ENCODE data around the gene APPL2.
"Not testable (repeated sequence)": the region's sequence is repeated elsewhere in the genome, so short reads cannot be mapped to it uniquely, and the experiment has no call there.

The APPL2 gene

DNA sequence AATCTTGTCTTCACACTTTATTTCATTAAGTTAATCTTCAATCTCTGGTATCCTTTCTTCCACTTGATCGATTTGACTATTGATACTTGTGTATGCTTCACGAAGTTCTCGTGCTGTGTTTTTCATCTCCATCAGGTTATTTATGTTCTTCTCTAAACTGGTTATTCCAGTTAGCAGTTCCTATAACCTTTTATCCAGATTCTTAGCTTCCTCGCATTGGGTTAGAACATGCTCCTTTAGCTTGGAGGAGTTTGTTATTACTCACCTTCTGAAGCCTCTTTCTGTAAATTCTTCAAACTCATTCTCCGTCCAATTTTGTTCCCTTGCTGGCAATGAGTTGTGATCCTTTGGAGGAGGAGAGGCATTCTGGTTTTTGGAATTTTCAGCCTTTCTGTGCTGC lies 52.0 kb downstream of the APPL2 start:
- H3K27ac ChIP-seq (ENCODE audit: low read length); H3K27me3 ChIP-seq (ENCODE audit: control insufficient read depth, insufficient read depth, low read length); H3K4me1 ChIP-seq (ENCODE audit: control insufficient read depth, low read depth, low read length); H3K4me3 ChIP-seq (ENCODE audit: low read length); H3K9ac ChIP-seq (ENCODE audit: low read length); H3K9me3 ChIP-seq (ENCODE audit: control insufficient read depth, low read depth, low read length): not testable (repeated sequence)
- peaks cover 20% of the 10 kb centered on the region for H3K36me3 ChIP-seq (ENCODE audit: control insufficient read depth, low read depth, low read length)

- not testable (repeated sequence) for H3K27ac ChIP-seq (ENCODE audit: low read length); H3K4me1 ChIP-seq (ENCODE audit: control insufficient read depth, low read depth, low read length); H3K27me3 ChIP-seq (ENCODE audit: control insufficient read depth, insufficient read depth, low read length); H3K4me3 ChIP-seq (ENCODE audit: low read length); H3K9ac ChIP-seq (ENCODE audit: low read length); H3K9me3 ChIP-seq (ENCODE audit: control insufficient read depth, low read depth, low read length)
- peaks cover 17% of the 10 kb centered on the region for H3K36me3 ChIP-seq (ENCODE audit: control insufficient read depth, low read depth, low read length)
These were observed 52.6 kb downstream of the APPL2 start for GRCh38 chr12:105183406-105183805.

DNA sequence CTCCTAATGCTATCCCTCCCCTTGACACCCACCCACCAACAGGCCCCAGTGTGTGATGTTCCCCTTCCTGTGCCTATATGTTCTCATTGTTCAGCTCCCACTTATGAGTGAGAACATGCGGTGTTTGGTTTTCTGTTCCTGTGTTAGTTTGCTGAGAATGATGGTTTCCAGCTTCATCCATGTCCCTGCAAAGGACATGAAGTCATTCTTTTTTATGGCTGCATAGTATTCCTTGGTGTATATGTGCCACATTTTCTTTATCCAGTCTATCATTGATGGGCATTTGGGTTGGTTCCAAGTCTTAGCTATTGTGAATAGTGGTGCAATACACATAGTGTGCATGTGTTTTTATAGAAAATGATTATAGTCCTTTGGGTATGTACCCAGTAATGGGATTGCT lies 56.9 kb downstream of the APPL2 start:
- H3K4me3 ChIP-seq (ENCODE audit: low read length); H3K9me3 ChIP-seq (ENCODE audit: control insufficient read depth, low read depth, low read length); H3K27me3 ChIP-seq (ENCODE audit: control insufficient read depth, insufficient read depth, low read length); H3K36me3 ChIP-seq (ENCODE audit: control insufficient read depth, low read depth, low read length); H3K9ac ChIP-seq (ENCODE audit: low read length); H3K4me1 ChIP-seq (ENCODE audit: control insufficient read depth, low read depth, low read length); H3K27ac ChIP-seq (ENCODE audit: low read length): not testable (repeated sequence)

DNA sequence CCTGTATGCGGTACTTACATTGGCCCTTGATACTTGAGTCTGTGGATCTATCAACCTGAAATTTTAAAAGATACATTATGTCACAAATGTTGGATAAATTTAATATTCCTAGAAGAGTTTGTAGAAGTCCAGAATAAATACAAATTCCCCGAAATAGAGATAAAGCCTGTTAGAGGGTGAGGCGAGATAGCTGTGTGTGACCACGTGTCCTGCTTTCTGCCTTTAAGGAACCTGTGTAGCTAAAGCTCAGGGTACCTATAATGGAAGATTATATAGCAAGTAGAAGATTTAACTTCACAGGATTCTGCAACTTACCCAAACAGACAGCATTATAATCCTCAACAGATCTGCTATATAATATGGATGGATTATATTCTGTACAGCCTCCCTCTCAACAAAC lies 58.8 kb downstream of the APPL2 start:
- no peaks in the 10 kb centered on the region for H3K4me1 ChIP-seq (ENCODE audit: control insufficient read depth, low read depth, low read length)
- H3K36me3 ChIP-seq (ENCODE audit: control insufficient read depth, low read depth, low read length), result peaks cover 15% of the 10 kb centered on the region
- H3K27ac ChIP-seq (ENCODE audit: low read length), result no peak overlapping the region
- H3K9ac ChIP-seq (ENCODE audit: low read length), result no peak overlapping the region
- H3K4me3 ChIP-seq (ENCODE audit: low read length), result no peak overlapping the region
- H3K9me3 ChIP-seq (ENCODE audit: control insufficient read depth, low read depth, low read length), result no peaks in the 10 kb centered on the region
- no peaks in the 10 kb centered on the region for H3K27me3 ChIP-seq (ENCODE audit: control insufficient read depth, insufficient read depth, low read length)

DNA sequence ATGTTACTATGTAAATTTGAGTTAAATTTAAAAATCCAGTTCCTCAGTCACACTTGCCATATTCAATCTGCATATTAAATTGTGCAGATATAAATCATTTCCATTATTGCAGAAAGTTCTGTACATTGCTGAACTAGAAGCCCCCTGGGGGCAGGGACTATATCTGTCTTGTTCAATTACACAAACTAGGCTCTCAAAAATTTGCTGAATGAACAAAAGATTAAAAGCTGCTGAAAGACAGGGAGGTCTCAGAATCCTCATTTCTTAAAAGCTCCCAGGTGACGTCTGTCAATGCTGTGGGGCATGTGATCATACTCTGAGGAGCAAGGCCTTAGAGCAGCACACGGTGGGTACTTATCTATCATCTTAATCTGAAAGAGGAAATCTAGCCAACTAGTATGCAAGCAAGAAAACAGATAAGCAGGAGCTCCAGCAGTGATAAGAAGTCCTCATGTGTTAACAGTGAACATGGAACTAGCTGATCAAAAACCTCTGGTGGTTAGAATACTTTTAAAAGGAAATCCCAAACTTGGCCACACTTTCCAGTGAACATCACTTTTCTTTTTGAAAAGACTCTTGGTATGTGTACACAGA lies 60.5 kb downstream of the APPL2 start:
- no peaks in the 10 kb centered on the region for H3K4me1 ChIP-seq (ENCODE audit: control insufficient read depth, low read depth, low read length)
- no peaks in the 10 kb centered on the region for H3K27me3 ChIP-seq (ENCODE audit: control insufficient read depth, insufficient read depth, low read length)
- no peak overlapping the region for H3K27ac ChIP-seq (ENCODE audit: low read length)
- H3K9me3 ChIP-seq (ENCODE audit: control insufficient read depth, low read depth, low read length), result no peaks in the 10 kb centered on the region
- H3K4me3 ChIP-seq (ENCODE audit: low read length), result no peak overlapping the region
- H3K9ac ChIP-seq (ENCODE audit: low read length), result no peak overlapping the region
- H3K36me3 ChIP-seq (ENCODE audit: control insufficient read depth, low read depth, low read length), result peaks cover 18% of the 10 kb centered on the region

- H3K36me3 ChIP-seq (ENCODE audit: control insufficient read depth, low read depth, low read length), result peaks cover 34% of the 10 kb centered on the region
These were observed 64.1 kb downstream of the APPL2 start for GRCh38 chr12:105171691-105172436.

DNA sequence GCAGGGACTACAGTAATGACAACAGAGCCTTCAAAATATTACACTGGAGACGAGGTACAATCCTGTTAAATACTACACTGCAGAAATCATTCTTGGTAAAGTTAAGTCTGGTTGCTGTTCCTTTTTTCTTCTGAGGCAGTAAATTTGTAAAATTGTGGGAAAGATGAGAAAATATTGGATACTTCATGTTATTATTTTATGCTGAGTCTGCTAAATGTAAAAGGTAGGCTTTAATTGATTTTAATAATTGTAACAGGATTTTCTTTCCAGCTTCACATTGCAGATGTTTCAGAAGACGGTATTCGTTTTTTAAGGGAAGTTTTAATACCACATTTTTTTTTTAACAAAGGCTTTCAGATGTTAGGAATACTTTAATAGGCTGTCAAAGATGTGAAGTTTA lies 65.8 kb downstream of the APPL2 start:
- H3K36me3 ChIP-seq (ENCODE audit: control insufficient read depth, low read depth, low read length), result peaks cover 42% of the 10 kb centered on the region
- no peak overlapping the region for H3K4me3 ChIP-seq (ENCODE audit: low read length)
- H3K4me1 ChIP-seq (ENCODE audit: control insufficient read depth, low read depth, low read length), result no peaks in the 10 kb centered on the region
- H3K27me3 ChIP-seq (ENCODE audit: control insufficient read depth, insufficient read depth, low read length), result no peaks in the 10 kb centered on the region
- no peaks in the 10 kb centered on the region for H3K9me3 ChIP-seq (ENCODE audit: control insufficient read depth, low read depth, low read length)
- H3K27ac ChIP-seq (ENCODE audit: low read length), result no peak overlapping the region
- no peak overlapping the region for H3K9ac ChIP-seq (ENCODE audit: low read length)

More at GRCh38 chr12:105171691-105172436, 64.1 kb downstream of the APPL2 start:
- Histone ChIP-seq H3K27me3 (ENCODE audit: control insufficient read depth, insufficient read depth, low read length) (no peaks in the 10 kb centered on the region), H3K9ac (ENCODE audit: low read length) (no peak overlapping the region), H3K4me3 (ENCODE audit: low read length) (no peak overlapping the region), H3K27ac (ENCODE audit: low read length) (no peak overlapping the region), H3K4me1 (ENCODE audit: control insufficient read depth, low read depth, low read length) (no peaks in the 10 kb centered on the region), H3K9me3 (ENCODE audit: control insufficient read depth, low read depth, low read length) (no peaks in the 10 kb centered on the region)

GRCh38 chr12:105168006-105168405 lies 68.0 kb downstream of the APPL2 start:
- Histone ChIP-seq H3K27me3 (ENCODE audit: control insufficient read depth, insufficient read depth, low read length) (no peaks in the 10 kb centered on the region), H3K9me3 (ENCODE audit: control insufficient read depth, low read depth, low read length) (no peaks in the 10 kb centered on the region), H3K9ac (ENCODE audit: low read length) (no peak overlapping the region), H3K27ac (ENCODE audit: low read length) (no peak overlapping the region), H3K4me1 (ENCODE audit: control insufficient read depth, low read depth, low read length) (no peaks in the 10 kb centered on the region), H3K36me3 (ENCODE audit: control insufficient read depth, low read depth, low read length) (peaks cover 55% of the 10 kb centered on the region), H3K4me3 (ENCODE audit: low read length) (no peak overlapping the region)

DNA sequence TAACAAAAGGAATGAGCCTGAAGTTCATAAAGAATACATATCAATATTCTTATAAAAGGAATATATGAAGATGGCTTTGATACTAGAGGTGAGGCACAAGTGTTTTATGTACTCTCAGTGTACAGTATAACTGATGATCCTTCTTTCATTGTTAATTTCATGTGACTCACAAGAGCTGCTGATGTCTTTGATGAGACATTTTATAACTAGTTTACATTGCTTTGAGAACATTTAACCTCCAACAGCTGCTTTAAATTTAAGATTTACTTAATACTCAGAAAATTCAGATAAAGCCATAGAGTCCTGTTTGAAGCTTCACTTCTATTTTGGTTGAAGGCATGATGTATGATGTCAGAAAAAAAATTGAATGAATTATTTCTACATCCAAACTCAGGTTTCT lies 68.6 kb downstream of the APPL2 start:
- no peak overlapping the region for H3K9ac ChIP-seq (ENCODE audit: low read length)
- no peak overlapping the region for H3K27ac ChIP-seq (ENCODE audit: low read length)
- H3K36me3 ChIP-seq (ENCODE audit: control insufficient read depth, low read depth, low read length), result peaks cover 55% of the 10 kb centered on the region
- no peaks in the 10 kb centered on the region for H3K27me3 ChIP-seq (ENCODE audit: control insufficient read depth, insufficient read depth, low read length)
- H3K4me3 ChIP-seq (ENCODE audit: low read length), result no peak overlapping the region
- no peaks in the 10 kb centered on the region for H3K9me3 ChIP-seq (ENCODE audit: control insufficient read depth, low read depth, low read length)
- H3K4me1 ChIP-seq (ENCODE audit: control insufficient read depth, low read depth, low read length), result no peaks in the 10 kb centered on the region

- Histone ChIP-seq H3K27ac (ENCODE audit: low read length) (no peak overlapping the region), H3K4me3 (ENCODE audit: low read length) (no peak overlapping the region), H3K27me3 (ENCODE audit: control insufficient read depth, insufficient read depth, low read length) (no peaks in the 10 kb centered on the region), H3K9me3 (ENCODE audit: control insufficient read depth, low read depth, low read length) (no peaks in the 10 kb centered on the region), H3K4me1 (ENCODE audit: control insufficient read depth, low read depth, low read length) (no peaks in the 10 kb centered on the region), H3K9ac (ENCODE audit: low read length) (no peak overlapping the region), H3K36me3 (ENCODE audit: control insufficient read depth, low read depth, low read length) (peaks cover 57% of the 10 kb centered on the region)
These were observed 69.2 kb downstream of the APPL2 start for GRCh38 chr12:105166736-105167135.

GRCh38 chr12:105164068-105164467 lies 71.9 kb downstream of the APPL2 start:
- H3K4me1 ChIP-seq (ENCODE audit: control insufficient read depth, low read depth, low read length), result no peaks in the 10 kb centered on the region
- H3K36me3 ChIP-seq (ENCODE audit: control insufficient read depth, low read depth, low read length), result peaks cover 73% of the 10 kb centered on the region
- no peak overlapping the region for H3K9ac ChIP-seq (ENCODE audit: low read length)
- H3K4me3 ChIP-seq (ENCODE audit: low read length), result no peak overlapping the region
- H3K27me3 ChIP-seq (ENCODE audit: control insufficient read depth, insufficient read depth, low read length), result no peaks in the 10 kb centered on the region
- no peaks in the 10 kb centered on the region for H3K9me3 ChIP-seq (ENCODE audit: control insufficient read depth, low read depth, low read length)
- no peak overlapping the region for H3K27ac ChIP-seq (ENCODE audit: low read length)

DNA sequence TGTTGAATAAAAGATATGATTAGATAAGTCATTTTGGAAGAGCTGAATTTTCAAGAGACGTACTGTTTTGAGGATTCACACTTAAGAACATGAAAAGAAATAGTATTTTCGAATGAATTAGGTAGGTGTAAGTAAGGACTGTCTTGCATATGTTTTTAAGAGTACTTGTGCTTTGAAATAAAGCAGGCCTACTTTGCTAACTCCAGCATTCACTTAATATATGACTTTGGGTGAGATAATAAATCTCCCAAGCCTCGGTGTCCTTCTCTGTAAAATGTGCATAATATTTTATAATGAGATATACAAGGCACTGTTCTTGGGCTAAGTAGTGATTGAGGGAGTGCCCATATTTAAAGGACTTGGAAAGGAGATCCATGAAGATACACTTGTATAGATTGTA lies 73.8 kb downstream of the APPL2 start:
- H3K36me3 ChIP-seq (ENCODE audit: control insufficient read depth, low read depth, low read length), result peaks cover 81% of the 10 kb centered on the region

More for the DNA sequence above, 73.8 kb downstream of the APPL2 start:
- no peaks in the 10 kb centered on the region for H3K9me3 ChIP-seq (ENCODE audit: control insufficient read depth, low read depth, low read length)
- no peak overlapping the region for H3K9ac ChIP-seq (ENCODE audit: low read length)
- H3K4me3 ChIP-seq (ENCODE audit: low read length), result no peak overlapping the region
- peaks cover 4% of the 10 kb centered on the region for H3K4me1 ChIP-seq (ENCODE audit: control insufficient read depth, low read depth, low read length)
- no peak overlapping the region for H3K27ac ChIP-seq (ENCODE audit: low read length)
- H3K27me3 ChIP-seq (ENCODE audit: control insufficient read depth, insufficient read depth, low read length), result no peaks in the 10 kb centered on the region
